GM19324 (cell line): Measurements from ENCODE around the gene CLSTN2.

ENCODE experiments used
- ATAC-seq: cut with Tn5 transposase; IDR thresholded peaks from one replicate; pipeline ENCODE4 v1.9.1; 2021; ENCODE audit warnings: mild to moderate bottlenecking, moderate library complexity; ENCODE audit not compliant: unreplicated experiment, low FRiP score

Gene CLSTN2

DNA sequence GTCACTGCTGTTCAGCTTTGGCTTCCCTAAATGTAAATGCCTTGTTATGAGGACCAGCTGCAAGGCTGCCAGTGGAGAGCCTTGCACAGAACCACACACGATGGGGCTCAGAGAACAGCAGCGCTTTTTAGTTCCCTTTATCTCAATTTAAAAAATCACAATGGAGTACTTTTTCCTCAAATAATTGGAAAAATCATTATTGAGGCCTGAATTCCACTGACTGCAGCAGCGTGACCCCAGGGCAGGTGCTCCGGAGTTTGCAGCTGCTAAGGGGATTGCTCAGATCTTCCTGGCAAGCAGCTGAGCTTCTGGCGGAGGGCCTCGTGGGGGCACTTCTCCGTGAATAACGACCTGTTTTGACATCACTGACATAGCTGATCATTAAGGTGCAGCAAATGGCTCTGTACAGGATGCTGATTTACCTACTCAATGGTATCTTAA is 497.3 kb downstream of the CLSTN2 start:
- ATAC-seq = no peak

- ATAC-seq = no peak
Measured at GRCh38 chr3:140433431-140433830, 498.4 kb downstream of the CLSTN2 start.

GRCh38 chr3:140434261-140434905 is 499.4 kb downstream of the CLSTN2 start:
- no peak for ATAC-seq

- no peak for ATAC-seq
Measured at GRCh38 chr3:140436421-140436820, 501.4 kb downstream of the CLSTN2 start.

- ATAC-seq = no peak
Measured at GRCh38 chr3:140438736-140439470, 503.9 kb downstream of the CLSTN2 start.

DNA sequence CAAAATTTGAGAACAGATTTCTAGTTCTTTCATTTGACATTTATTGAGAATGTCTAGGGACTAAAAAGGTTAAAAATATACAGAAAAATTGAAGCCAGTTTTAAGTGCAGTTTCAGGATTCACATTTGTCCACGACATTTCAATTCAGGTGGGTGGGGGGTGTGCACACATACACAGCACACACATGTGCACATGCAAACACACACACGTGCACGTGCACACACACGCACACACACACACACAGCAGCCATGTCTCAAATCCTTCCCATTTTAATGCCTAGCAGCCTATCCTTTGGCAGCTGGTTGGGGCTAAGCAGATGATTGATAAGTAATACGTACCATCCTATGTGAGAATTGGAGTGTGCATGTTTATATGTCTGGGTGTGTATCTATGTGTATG is 504.5 kb downstream of the CLSTN2 start:
- ATAC-seq = no peak

GRCh38 chr3:140440446-140440845 is 505.5 kb downstream of the CLSTN2 start:
- ATAC-seq = no peak

- no peak for ATAC-seq
Measured at GRCh38 chr3:140441006-140441405, 506.0 kb downstream of the CLSTN2 start.

DNA sequence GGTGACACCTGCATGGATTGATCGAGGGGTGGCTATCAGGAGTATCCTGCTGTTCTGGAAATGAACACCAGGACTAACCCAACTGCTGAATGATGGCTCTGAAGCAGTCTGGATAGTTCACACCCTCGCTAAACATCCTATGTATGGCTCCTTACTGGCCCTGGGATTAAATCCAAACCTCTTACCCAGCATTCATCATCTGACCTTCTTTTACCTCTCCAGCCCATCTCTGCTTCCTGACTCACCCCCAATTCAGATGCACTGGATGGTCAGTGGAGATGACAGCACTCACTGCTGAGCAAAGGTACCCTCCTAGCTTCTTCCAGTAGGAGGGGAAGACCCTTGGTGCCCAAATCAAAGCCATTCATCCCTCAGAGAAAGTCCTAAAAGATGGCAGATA is 507.6 kb downstream of the CLSTN2 start:
- ATAC-seq = no peak

- ATAC-seq = no peak
Measured at GRCh38 chr3:140443073-140443472, 508.1 kb downstream of the CLSTN2 start.

DNA sequence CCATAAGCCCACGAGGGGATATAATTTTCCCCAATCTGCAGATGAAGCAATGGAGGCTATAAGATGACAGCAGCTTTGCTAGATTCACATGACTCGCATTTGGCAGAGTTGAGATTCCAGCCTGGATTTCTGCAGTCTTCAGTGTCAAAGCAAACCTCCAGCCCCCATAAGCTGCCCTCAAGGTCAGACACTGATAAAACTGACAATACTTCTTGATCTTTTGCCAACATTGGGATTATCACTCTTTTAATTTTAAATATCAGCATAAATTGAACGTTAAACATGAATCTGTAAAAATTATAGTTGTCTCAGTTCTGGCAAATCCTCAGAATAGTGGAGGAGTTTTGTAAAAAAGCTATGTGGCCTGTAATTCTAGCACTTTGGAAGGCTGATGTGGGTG is 508.8 kb downstream of the CLSTN2 start:
- no peak for ATAC-seq

DNA sequence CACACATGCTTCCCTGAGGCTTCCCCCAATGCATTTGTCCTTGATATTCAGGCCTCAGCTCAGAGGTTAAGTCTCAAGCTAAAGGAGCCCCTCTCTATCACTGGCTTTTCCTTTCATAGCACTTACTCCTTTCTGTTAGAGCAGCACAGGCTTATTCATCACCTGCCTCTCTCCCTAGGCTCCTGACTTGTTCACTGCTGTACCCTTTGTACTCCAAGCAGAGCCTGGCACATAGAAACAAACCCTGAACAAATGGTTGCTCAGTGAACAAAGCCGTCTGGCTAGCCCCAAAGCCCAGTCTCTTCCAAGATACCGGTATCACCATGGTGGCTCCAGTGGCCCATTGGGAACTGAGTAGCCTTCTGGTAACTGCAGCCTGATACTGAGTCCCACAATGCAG is 511.7 kb downstream of the CLSTN2 start:
- no peak for ATAC-seq

GRCh38 chr3:140447136-140447535 is 512.2 kb downstream of the CLSTN2 start:
- no peak for ATAC-seq

DNA sequence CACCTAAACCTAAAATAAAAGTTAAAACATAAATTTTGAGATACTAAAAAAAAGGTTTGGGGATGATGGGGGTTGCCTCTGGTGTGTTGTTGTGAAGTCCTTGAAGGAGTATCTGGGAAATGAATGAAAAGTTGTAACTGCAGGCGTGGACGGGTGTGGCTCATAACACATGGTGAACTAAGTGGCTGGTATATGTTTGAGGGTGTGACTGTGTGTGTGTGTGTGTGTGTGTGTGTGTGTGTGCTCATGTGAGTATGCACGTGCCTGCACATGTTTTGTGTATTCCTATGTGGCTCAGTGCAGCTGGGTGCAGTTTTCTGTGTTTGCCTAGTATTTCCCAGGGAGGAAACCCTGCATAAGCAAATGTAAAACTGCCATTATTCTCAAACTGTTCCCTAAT is 513.0 kb downstream of the CLSTN2 start:
- ATAC-seq = no peak

DNA sequence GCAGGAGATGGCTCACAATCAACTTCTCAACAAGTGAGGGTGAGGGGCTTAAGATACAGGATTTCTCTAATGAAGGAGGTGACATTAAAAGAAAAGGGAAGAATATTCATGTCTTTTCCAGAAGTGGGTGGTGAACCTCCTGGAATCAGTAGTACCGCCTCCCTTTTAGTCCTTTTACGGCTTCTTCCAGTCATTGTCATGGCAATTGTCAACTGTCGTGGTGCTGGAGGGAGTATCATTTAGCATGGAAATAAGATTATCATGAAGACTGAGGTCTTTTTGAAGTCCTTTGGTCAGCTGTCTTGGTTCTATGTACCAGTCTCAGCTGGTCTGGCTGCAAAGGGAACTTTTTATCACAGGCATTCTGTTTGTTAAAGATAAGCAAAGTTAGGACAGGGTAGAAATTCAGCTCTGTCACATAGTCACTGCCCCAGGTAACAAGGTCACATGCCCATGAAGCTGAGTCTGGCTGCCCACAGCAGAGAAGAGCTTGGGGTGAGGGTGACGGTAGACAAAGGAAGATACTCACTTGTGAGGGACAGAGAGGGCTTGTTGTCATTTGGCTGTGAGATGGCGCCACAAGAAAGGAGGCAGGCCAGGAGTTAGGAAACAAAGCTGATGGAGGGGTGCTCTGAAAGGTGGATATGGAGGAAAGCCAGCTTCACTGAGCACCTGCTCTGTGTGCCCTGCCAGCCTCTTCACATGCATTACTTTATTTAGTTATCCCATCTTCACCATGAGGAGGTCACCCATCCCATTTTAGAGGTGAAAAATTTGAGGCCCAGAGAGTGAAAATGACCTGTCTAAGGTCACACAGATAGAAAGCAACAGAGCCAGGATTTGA is 514.6 kb downstream of the CLSTN2 start:
- no peak for ATAC-seq

GRCh38 chr3:140453750-140454149 is 518.8 kb downstream of the CLSTN2 start:
- ATAC-seq = no peak

DNA sequence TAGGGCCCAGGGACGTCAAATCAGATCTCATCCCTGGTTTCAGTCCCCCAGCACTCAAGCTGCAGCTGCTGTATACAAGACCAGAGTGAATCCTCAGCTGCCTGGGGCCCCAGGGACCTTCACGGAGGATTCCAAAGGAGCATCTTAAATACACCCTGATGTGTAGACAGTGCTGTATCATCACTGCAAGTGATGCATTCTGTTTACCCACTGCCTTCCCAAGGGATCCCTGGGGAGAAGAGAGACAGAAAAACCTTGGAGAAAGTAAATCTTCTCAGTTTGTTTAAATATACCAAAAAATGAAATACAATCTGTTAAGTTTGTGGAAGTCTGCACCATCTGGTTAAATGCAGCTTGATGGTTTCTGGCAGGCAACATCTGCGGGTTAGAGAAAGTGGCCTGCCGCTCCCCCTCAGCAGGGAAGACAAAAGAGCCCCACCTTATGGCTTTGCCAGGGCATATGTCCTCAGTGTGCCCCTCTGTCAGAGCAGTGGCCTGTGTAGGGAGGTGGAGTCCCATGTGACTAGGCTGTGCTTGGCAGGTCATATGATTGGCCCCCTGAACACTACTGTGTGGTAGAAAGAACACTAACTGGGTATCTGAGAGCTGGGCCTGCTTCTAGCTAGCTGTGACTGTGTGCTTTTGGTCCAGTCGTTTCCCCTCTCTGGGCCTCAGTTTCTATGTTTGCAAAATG is 520.7 kb downstream of the CLSTN2 start:
- no peak for ATAC-seq

DNA sequence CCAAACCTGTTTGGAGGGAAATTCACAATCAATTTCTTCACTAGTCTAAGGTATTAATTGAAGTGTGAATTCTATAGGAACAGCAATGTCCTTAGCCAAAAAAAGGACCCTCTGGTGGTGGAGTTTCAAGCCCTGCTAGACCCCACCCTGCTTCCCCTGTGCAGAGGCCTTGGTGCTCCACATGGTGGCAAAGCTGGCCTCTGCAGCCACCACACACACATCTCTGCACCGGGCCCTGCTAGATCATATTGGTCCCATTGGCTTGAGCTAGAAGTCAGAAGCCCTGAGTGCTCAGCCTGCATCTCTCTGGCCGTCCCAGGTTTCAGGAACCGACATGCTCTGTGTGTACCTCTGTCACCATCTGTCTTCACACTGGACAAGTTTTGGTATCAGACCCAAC is 522.0 kb downstream of the CLSTN2 start:
- ATAC-seq = no peak

- no peak for ATAC-seq
Measured at GRCh38 chr3:140459462-140459861, 524.5 kb downstream of the CLSTN2 start.

GRCh38 chr3:140461250-140461649 is 526.3 kb downstream of the CLSTN2 start:
- no peak for ATAC-seq

DNA sequence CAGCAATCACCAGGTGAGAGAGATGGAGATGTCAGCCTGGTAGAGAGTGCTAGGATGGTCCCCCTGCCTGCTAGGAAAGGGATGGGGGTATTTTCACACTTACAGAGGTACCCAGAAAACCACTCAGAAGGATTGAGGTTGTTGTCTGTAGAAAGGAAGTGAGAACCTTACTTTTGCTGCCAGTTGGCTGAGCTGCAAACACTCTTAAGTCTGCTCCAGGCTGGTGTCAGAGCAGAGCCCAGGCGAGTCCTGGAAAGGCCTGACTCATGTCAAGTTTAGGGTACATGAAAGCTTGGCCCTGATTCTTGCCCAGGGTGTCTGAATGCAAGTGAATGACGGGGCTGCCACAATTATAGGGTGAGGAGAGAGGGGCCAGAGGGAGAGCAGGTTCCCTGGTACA is 528.4 kb downstream of the CLSTN2 start:
- ATAC-seq = no peak
